LoVo (cell line): ENCODE measurements around the gene NXN.
"Not testable (repeated sequence)": the region's sequence is repeated elsewhere in the genome, so short reads cannot be mapped to it uniquely, and the experiment has no call there.

Source experiments
- DNase-seq: peaks from one replicate; pipeline ENCODE4 v3.0.0-alpha.2; 2016; ENCODE audit warnings: low spot score

Gene NXN

GRCh38 chr17:829614-830013, 150.0 kb downstream of the NXN start:
- DNase-seq = not testable (repeated sequence)

DNA sequence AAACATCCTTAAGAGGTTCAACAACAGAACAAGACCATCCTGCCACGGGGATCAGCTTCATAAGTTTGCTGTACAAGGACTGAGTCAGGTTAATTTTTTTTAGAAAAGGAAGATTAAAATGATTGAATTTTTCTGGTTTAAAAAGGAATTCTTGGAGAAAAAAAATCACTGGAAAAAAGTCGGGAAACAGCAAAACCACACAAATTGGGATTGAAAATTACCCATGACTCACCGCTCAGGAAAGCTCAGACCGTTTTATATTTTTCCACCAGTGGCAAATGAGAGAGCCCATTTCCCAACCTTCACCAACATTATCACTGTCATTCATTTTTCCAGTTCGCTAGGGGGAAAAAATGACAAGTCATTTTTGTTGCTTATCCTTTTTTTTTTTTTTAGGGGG, 150.8 kb downstream of the NXN start:
- no peak for DNase-seq

DNA sequence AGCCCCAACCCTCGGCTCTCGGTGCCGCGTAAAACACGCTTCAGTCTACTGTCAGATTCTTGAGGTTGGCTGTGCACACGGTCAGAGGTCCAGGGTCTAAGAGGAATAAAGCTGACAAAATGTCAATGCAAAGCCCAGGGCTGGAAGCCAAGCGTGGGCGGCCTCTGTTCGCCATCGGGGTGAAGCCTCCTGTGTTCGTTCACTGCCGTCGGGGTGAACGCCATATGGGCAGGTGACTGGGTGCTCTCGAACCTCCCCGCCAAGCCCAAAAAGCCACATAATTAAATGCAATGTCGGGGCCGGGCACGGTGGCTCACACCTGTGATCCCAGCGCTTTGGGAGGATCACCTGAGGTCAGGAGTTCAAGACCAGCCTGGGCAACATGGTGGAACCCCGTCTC, 152.8 kb downstream of the NXN start:
- DNase-seq = no peak

DNA sequence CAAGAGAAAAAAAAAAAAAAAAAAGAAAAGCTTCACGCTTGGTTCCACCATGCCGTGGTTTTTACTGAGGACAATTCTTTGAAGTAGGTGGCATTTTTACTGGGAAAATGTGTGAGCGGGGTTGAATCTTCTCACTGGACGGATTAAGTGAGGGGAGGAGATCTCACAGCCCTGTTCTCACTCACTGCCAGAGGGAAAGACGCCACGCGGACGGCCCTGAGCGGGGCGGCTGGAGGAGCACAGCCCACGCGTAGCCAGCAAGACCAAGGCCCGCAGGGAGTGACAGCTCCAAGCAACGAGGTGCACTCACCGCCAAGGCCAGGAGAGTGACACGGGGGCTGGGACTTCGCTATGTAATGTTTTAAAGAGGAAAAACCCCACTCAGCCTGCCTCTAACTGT, 154.4 kb downstream of the NXN start:
- no peak for DNase-seq

- no peak for DNase-seq
These were observed 155.2 kb downstream of the NXN start for GRCh38 chr17:824378-824777.

- no peak for DNase-seq
These were observed 156.1 kb downstream of the NXN start for GRCh38 chr17:823501-823902.

GRCh38 chr17:819251-819650, 160.3 kb downstream of the NXN start:
- no peak for DNase-seq

- no peak for DNase-seq
These were observed 165.2 kb downstream of the NXN start for GRCh38 chr17:814371-814770.

- DNase-seq = no peak
These were observed 166.9 kb downstream of the NXN start for GRCh38 chr17:812638-813204.

- no peak for DNase-seq
These were observed 168.4 kb downstream of the NXN start for GRCh38 chr17:811051-811784.

DNA sequence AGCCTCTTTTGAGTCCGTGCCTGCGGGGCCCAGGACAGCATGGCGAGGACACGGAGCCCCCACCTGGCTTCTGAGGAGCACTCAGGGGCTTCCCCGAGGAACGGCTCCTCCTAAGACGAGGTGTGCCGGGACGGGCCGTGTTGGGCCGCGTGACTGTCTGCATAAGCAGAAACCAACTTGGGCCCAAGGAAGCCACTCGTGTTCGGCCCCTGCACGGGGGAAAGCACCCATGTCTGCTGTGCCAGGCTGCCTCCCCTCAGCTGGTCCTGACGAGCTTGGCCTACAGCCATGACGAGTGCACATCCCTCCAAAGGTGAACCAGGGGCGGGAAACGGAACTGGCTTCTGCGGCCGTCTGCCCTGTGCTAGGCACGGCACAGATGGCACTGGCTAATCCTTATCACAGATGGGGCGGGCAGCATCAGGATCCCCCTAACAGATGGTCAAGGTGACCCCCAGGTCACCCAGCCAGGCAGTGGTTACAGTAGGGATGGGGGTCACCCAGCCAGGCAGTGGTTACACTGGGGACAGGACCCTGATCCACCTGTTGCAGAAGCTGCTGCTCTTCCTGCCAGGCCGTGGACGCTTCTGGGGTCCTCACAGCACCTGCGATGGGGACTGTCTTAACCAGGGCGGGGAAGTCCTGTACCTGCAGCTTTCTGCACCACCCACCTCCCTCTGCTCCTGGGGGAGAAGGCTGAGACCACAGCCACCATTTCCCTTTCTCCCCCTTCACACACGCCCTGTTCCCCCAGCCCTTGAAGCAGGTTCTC, 171.9 kb downstream of the NXN start:
- DNase-seq = no peak

DNA sequence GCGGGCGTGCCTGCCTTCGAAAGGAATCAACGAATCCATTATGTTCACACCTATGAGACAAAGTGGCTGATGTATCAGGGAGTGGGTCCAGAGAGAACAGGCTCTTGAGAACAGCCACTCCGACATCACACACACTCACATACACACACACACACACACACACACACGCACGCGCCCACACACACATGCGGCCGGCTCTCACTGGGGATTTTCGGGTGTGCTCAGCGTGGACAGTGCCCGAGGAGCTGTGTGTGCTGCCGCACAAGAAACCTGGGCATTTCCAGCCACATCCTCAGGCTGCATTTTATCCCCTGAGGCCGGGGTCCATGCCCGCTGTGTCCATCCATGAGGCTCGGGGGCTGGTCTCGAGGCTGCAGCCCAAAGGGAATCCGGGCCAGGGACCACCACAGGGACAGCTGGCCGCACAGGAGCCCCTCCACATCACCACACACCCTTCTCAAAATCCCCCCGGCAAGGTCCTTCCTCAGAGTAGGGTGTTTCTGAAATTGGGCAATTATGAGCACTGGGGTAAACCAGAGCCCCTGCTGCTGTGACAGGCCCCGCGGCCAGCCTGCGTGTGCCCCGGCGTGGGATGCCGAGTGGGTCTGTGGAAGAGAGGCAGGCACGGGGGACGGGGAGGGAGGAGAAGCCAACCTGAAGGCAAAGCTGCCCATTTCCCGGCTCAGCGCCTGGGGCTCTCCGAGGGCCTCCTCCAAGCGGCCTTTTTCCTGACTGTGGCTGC, 172.6 kb downstream of the NXN start:
- DNase-seq = no peak

DNA sequence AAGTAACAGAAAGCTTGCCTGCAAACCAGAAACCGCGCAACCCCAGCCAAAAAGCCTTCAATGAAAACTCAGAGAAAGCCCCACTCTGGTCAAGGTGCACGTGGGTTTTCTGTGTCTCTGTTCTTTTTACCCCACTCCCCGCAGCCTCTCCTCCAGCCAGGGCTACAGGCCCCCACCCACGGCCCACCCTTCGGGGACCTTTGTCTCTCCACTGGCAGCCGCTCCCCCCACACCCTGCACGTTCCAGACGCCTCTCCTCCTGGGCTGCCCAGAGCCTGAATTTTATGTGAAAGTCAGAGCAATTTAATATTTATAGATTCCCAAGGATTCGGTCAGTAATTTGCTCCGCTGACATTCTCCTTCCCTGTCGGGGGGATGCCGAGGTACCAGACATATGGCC, 173.2 kb downstream of the NXN start:
- DNase-seq = no peak

- DNase-seq = not testable (repeated sequence)
These were observed 173.7 kb downstream of the NXN start for GRCh38 chr17:805886-806285.

- DNase-seq = no peak
These were observed 174.8 kb downstream of the NXN start for GRCh38 chr17:804541-805435.

DNA sequence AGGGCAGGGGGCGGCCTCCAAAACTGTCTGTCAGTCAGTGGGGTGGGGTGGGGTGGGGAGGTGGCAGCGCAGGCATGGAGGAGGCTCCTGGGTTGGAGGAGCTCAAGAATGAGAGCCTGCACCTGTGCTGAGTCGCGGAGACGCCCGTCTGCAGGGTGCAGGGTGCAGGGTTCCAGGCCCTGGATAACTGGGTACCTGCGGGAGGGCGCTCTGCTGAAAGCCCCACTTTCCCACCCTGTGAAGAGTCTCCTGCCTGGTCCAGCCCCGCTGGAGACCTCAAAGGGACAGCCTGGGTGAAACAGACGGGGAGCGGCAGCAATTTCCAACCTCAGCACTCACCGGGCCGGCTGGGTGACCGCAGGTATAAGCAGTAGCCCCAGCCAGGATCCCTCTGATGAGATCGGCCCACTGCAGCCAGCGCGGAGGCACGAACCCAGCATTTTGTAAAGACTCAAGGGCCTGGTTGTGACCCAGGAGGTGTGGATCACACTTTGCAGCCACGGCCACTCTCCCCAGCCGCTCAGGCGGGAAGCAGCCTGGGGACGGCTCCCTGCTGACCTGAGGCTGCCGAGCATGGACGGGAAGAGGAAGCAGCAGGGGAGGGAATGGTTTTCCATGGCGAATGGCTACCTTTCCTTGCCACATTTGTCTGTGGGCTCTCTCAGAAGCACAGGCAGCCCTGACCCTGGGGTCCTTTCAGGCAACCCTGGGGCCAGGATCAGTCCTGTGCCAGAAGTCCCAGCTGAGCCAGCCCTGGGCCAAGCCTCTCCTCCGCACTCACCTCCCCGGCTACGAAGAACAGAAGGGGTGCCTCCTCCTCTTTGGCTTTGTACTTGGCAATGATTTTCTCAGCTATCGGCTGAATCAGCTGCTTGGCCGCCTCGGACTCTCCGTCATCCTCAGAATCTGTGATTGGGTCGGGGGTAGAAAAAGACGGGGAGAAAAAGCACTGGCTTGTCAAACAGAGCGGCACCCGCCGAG, 176.4 kb downstream of the NXN start:
- DNase-seq = no peak

GRCh38 chr17:802481-802880, 177.1 kb downstream of the NXN start:
- no peak for DNase-seq

DNA sequence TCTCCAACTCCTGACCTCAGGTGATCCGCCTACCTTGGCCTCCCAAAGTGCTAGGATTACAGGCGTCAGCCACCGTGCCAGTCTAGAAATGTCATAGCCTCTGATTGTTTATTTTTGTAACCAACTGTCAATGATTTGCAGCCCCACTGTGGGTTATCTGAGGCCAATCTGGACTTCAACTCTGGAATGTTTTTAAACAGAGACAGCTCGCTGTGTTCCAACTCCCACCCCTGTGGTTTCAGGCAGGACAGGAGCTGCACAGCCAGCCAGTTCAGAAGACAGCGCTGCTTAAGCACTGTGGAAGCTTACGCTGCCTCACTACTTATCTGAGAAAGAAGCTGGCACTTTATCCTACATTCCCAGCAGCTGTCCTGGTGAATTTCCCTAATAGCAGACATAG, 177.9 kb downstream of the NXN start:
- no peak for DNase-seq

GRCh38 chr17:800446-801242, 178.9 kb downstream of the NXN start:
- no peak for DNase-seq

GRCh38 chr17:799261-799660, 180.3 kb downstream of the NXN start:
- no peak for DNase-seq
